ENCODE measurements around the gene CACNA1C.

DNA sequence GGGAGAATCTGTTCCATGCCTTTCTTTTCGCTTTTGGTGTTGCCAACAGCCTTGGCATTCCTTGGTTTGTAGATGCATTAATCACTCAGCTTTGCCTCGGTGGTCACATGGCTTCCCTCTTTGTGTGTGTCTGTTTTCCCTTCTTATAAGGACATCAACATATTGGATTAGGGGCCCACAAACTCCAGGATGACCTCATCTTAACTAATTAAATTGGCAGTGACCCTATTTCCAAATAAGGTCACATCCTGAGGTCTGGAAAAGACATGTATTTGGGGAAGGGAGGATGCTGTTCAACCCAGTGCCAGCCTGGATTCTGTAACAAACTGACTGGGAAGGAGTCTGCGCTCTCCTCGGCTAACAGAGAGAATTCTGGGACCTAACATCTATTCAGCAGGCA is 376.2 kb downstream of the CACNA1C start:
- TF ChIP-seq CTCF (conservative IDR thresholded peaks at IDR 0.05; ENCODE audit: low read length) (no peak), EZH2phosphoT487 (IDR thresholded peaks at IDR 0.05; ENCODE audit: borderline replicate concordance, low read depth, low read length) (no peak)
